LNCaP clone FGC (cell line): ENCODE data around the gene SERPINA9.
A peak's percentile ranks its signal among the peaks of the same experiment; 100 is the strongest.
"Not testable (repeated sequence)": the region's sequence is repeated elsewhere in the genome, so short reads cannot be mapped to it uniquely, and the experiment has no call there.

Experiments
- DNase-seq: peaks from one replicate; pipeline ENCODE4 v3.0.0-alpha.2; 2011; ENCODE audit warnings: low read depth
- H3K4me3 ChIP-seq: 2 replicates; pipeline ENCODE4 v1.5.1; 2011; ENCODE audit warnings: mild to moderate bottlenecking, low read depth, low read length, control low read depth
- CTCF ChIP-seq: IDR thresholded peaks from 2 replicates; pipeline ENCODE4 v1.5.1; 2012; ENCODE audit warnings: mild to moderate bottlenecking; ENCODE audit not compliant: control insufficient read depth, insufficient read depth; ENCODE audit errors: extremely low read depth

SERPINA9 gene

GRCh38 chr14:94427016-94427613 lies 48.9 kb downstream of the SERPINA9 start:
- DNase-seq = no peak
- H3K4me3 ChIP-seq = no peak overlapping the region

GRCh38 chr14:94426526-94426925 lies 49.5 kb downstream of the SERPINA9 start:
- TF ChIP-seq CTCF = no peak
- no peak for DNase-seq
- H3K4me3 ChIP-seq = no peak overlapping the region

More at GRCh38 chr14:94427016-94427613, 48.9 kb downstream of the SERPINA9 start:
- TF ChIP-seq CTCF = no peak

- no peak overlapping the region for H3K4me3 ChIP-seq
- DNase-seq = no peak
- no peak for TF ChIP-seq CTCF
Measured at GRCh38 chr14:94424371-94424770, 51.6 kb downstream of the SERPINA9 start.

- peak; percentile 89 for TF ChIP-seq CTCF
- no peak for DNase-seq
- H3K4me3 ChIP-seq = no peak overlapping the region
Measured at GRCh38 chr14:94423453-94424056, 52.4 kb downstream of the SERPINA9 start.

- no peak for TF ChIP-seq CTCF
- H3K4me3 ChIP-seq = no peak overlapping the region
- DNase-seq = no peak
Measured at GRCh38 chr14:94421316-94421715, 54.7 kb downstream of the SERPINA9 start.

- DNase-seq, H3K4me3 ChIP-seq: not testable (repeated sequence)
Measured at GRCh38 chr14:94417497-94418205, 58.3 kb downstream of the SERPINA9 start.
